ENCODE data around the gene ZNF384.
A peak's percentile ranks its signal among the peaks of the same experiment; 100 is the strongest.

The ZNF384 gene

DNA sequence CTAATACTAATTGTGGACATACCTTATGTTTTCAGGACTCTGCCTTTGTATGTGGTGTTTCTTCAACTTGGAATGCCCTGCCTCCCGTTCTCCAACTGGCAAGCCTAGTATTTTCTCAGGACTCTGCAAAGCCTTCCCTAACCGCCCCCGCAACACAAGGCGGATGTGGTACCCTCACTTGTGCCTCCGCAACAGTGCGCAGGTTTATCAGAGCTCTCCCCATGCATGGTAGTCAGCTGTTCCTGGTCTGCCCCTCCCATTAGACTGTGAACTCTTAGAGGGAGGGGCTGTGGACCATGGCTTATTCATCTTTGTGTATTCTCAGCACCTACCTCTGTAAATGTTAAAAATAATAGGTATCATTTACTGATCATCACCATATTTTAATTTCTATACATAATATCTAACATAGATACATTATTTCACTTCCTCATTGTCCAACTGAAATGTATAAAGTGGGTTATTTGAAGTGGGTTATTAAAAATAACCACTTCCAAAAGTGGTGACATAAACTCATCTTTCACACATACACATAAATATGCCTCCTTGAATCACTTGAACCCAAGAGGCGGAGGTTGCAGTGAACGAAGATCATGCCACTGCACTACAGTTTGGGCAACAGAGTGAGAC lies 62.4 kb downstream of the ZNF384 start:
- DNase-seq (ENCODE audit: low read depth, low spot score) = no peak

DNA sequence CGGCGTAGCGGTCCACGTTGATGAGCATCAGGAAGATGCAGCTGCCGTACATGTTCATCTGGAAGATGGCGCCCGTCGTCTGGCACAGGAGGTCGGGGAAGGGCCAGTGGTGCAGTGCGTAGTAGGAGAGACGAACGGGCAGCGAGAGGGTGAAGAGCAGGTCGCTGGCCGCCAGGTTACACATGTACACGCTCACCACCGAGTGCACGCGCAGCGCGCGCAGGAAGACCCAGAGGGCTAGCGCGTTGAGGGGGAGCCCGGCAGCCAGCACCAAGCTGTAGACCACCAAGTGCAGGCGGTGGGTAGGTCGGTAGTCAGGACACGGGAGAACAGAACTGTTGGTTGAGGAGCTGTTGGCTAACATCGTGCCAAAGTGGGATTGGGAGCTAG lies 68.3 kb downstream of the ZNF384 start:
- ChIA-PET POLR2A (no interaction called here), CTCF (interaction anchor here (0.8 to 8.0 kb wide), 20 partner anchors 10 to 252 kb away, joined by 3 to 99 read pairs (median 5); partner anchors contain the start of genes LPAR5, PTMS and SPSB2)
- no peak for DNase-seq (ENCODE audit: low read depth, low spot score)
- no peak overlapping the region; the same call in 1 of the 2 replicates for H3K4me3 ChIP-seq (ENCODE audit: low read depth, low read length)
- TF ChIP-seq, protein P1, sequence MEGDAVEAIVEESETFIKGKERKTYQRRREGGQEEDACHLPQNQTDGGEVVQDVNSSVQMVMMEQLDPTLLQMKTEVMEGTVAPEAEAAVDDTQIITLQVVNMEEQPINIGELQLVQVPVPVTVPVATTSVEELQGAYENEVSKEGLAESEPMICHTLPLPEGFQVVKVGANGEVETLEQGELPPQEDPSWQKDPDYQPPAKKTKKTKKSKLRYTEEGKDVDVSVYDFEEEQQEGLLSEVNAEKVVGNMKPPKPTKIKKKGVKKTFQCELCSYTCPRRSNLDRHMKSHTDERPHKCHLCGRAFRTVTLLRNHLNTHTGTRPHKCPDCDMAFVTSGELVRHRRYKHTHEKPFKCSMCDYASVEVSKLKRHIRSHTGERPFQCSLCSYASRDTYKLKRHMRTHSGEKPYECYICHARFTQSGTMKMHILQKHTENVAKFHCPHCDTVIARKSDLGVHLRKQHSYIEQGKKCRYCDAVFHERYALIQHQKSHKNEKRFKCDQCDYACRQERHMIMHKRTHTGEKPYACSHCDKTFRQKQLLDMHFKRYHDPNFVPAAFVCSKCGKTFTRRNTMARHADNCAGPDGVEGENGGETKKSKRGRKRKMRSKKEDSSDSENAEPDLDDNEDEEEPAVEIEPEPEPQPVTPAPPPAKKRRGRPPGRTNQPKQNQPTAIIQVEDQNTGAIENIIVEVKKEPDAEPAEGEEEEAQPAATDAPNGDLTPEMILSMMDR (IDR thresholded peaks at IDR 0.05; ENCODE audit: insufficient read depth, low read length, missing control alignments) = no peak

More for the DNA sequence above, 62.4 kb downstream of the ZNF384 start:
- no peak overlapping the region for H3K4me3 ChIP-seq (ENCODE audit: low read depth, low read length)
- CTCF ChIA-PET = interaction anchor here (0.8 to 1.1 kb wide), 4 partner anchors 8 to 62 kb away, joined by 3 to 5 read pairs (median 3); no protein-coding TSS in a partner anchor
- TF ChIP-seq, protein P1 (IDR thresholded peaks at IDR 0.05; ENCODE audit: insufficient read depth, low read length, missing control alignments) = no peak
- POLR2A ChIA-PET = no interaction called here

DNA sequence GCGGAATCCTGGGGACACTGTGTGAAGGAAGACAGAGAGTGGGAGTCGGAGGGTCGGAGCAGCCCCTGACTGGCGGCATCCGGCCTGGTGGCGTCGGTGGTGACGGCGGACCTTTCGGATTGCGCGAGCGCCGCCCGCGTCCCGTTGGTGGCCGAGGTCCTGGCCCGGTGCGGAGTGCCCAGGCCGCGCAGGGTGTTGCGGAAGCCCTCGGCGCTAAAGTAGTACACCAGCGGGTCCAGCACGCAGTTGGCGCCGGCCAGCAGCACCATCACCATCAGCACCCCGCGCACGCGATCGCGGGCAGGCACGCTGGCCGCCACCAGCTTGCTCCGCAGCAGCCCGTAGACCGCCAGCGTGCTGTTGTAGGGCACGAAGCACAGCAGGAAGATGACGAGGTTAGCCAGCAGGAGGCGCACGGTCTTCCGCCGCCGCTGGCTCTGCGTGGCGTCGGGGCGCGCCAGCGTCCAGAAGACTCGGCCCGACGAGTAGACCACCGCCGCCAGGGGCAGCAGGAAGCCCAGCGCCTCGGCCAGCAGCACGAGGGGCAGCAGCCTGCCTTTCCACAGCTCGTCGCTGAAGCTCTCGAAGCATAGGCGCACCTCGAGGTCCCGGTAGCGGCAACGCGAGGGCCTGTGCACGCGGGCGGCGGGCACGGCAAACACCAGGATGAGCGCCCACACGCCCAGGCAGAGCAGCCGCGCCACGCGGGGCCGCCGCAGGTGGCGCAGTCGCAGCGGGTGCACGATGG lies 68.9 kb downstream of the ZNF384 start:
- CTCF ChIA-PET = interaction anchor here (0.7 to 8.0 kb wide), 24 partner anchors 10 to 208 kb away, joined by 3 to 99 read pairs (median 4); partner anchors contain the start of genes CD4, LPAR5 and P3H3
- H3K4me3 ChIP-seq (ENCODE audit: low read depth, low read length) = peak overlapping the region; percentile 18; the same call in 1 of the 2 replicates
- POLR2A ChIA-PET = no interaction called here
- TF ChIP-seq, protein P1 (IDR thresholded peaks at IDR 0.05; ENCODE audit: insufficient read depth, low read length, missing control alignments) = peak; percentile 73
- no peak for DNase-seq (ENCODE audit: low read depth, low spot score)

DNA sequence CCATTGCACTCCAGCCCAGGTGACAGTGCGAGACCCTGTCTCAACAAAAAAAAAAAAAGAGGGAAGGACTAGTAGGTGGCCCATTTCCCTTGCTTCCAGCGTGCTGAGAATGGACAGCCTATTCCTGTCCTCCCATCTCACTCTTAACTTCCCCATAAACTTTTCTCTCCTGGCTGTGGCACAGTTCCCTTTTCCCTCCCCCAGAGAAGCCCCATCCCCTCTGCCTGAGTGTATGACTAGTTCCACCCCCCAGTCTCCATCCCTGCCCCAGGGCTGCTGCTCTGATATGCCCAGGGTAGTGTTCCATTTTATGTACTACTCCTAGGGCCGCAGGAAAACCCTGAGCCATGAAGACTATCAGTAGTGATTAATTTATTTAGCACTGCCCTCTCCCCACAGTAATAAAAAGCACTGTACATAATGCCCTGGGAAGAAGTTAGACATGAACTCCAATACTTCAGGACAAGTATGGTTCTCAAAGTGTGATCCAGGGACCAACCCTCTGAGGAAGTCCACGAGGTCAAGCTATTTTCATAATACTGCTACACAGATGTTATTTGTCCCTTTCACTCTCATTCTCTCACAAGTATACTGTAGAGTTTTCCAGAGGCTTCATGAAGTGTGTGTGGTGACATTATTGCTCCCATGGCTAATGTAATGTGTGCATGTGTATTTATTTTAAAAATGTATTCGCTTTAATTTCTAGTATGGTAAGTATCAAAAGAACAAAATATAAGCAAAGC lies 70.5 kb downstream of the ZNF384 start:
- POLR2A ChIA-PET = interaction anchor here (0.6 kb wide), 2 partner anchors 263 to 354 kb away, joined by 3 read pairs; no protein-coding TSS in a partner anchor
- H3K4me3 ChIP-seq (ENCODE audit: low read depth, low read length) = no peak overlapping the region
- DNase-seq (ENCODE audit: low read depth, low spot score) = no peak
- TF ChIP-seq, protein P1 (IDR thresholded peaks at IDR 0.05; ENCODE audit: insufficient read depth, low read length, missing control alignments) = no peak
- CTCF ChIA-PET = interaction anchor here (0.7 to 8.0 kb wide), 28 partner anchors 9 to 346 kb away, joined by 3 to 99 read pairs (median 4); partner anchors contain the start of genes CD4, MLF2 and SPSB2

Measured in AG04449 (cell line).